CD8-positive, alpha-beta memory T cell (primary cell): Measurements from ENCODE around the gene MRPL3. TPM values are rescaled to one million over a fixed set of nuclear protein-coding genes. Genes with fewer than 3 reads are reported as not detected.

Experiments
- CTCF ChIA-PET: fragments of 350-600 bp; sonication (Branson Sonifier 250); formaldehyde crosslinking; loops from one replicate; lab custom pipeline; 2021; ENCODE audit warnings: antibody characterized with exemption; lab: Charles Lee
- POLR2A ChIA-PET: fragments of 350-600 bp; sonication (Branson Sonifier 250); formaldehyde crosslinking; loops from one replicate; lab custom pipeline; 2021; ENCODE audit warnings: antibody characterized with exemption; lab: Charles Lee
- DNase-seq, 5 donors: peaks; one replicate each; pipeline versions ENCODE4 v3.0.0 to v3.0.0-alpha.2; 2020 to 2022; ENCODE audit warnings: mixed read lengths in 1 of 5
- H3K27ac ChIP-seq: one replicate; pipeline ENCODE4 v1.7.0; 2013; ENCODE audit warnings: low read depth, mild to moderate bottlenecking, low read length, moderate library complexity
- H3K27me3 ChIP-seq: 2 replicates; pipeline ENCODE4 v1.7.0; 2013; ENCODE audit warnings: low read length, mild to moderate bottlenecking; ENCODE audit not compliant: insufficient read depth, poor library complexity, severe bottlenecking
- H3K36me3 ChIP-seq: 2 replicates; pipeline ENCODE4 v1.7.0; 2013; ENCODE audit warnings: mild to moderate bottlenecking, low read length, moderate library complexity; ENCODE audit not compliant: insufficient read depth
- H3K4me1 ChIP-seq: 2 replicates; pipeline ENCODE4 v1.7.0; 2013; ENCODE audit warnings: mild to moderate bottlenecking, low read length, moderate library complexity; ENCODE audit not compliant: insufficient read depth
- H3K4me3 ChIP-seq: 2 replicates; pipeline ENCODE4 v1.7.0; 2013; ENCODE audit warnings: mild to moderate bottlenecking, low read length
- H3K9me3 ChIP-seq: 2 replicates; pipeline ENCODE4 v1.7.0; 2013; ENCODE audit warnings: mild to moderate bottlenecking, low read length
- H3K27ac Mint-ChIP-seq, 8 donors: one replicate each; pipeline ENCODE4 v1.8.0; 2020 to 2021; ENCODE audit warnings: mixed read lengths in 8 of 8, mild to moderate bottlenecking in 6 of 8, inconsistent platforms in 3 of 8, moderate library complexity in 3 of 8
- H3K27me3 Mint-ChIP-seq, 2 donors: one replicate each; pipeline ENCODE4 v1.8.0; 2020 to 2021; ENCODE audit warnings: mixed read lengths in 2 of 2, mild to moderate bottlenecking in 1 of 2, moderate library complexity in 1 of 2
- H3K36me3 Mint-ChIP-seq, 3 donors: one replicate each; pipeline ENCODE4 v1.8.0; 2020 to 2021; ENCODE audit warnings: mixed read lengths in 3 of 3, inconsistent platforms in 1 of 3, mild to moderate bottlenecking in 1 of 3
- H3K4me1 Mint-ChIP-seq, 3 donors: one replicate each; pipeline ENCODE4 v1.8.0; 2020 to 2021; ENCODE audit warnings: mixed read lengths in 3 of 3, inconsistent platforms in 1 of 3, mild to moderate bottlenecking in 1 of 3
- H3K4me3 Mint-ChIP-seq, 7 donors: one replicate each; pipeline ENCODE4 v1.8.0; 2020 to 2021; ENCODE audit warnings: mixed read lengths in 7 of 7, mild to moderate bottlenecking in 6 of 7, moderate library complexity in 4 of 7, inconsistent platforms in 2 of 7
- H3K9me3 Mint-ChIP-seq, 5 donors: one replicate each; pipeline ENCODE4 v1.8.0; 2020 to 2022; ENCODE audit warnings: mixed read lengths in 5 of 5, mild to moderate bottlenecking in 3 of 5, moderate library complexity in 2 of 5, inconsistent platforms in 1 of 5
- polyA plus RNA-seq: library from polyadenylated mRNA; unstranded; fragments of 300-500 nt; fragmentation: Illumina TruSeq; gene quantifications from one replicate; pipeline ENCODE4 v1.2.3, GENCODE V29; 2021
- total RNA-seq, 2 experiments: library from RNA; stranded (reverse); gene quantifications; one replicate each; pipeline ENCODE4 v1.2.3, GENCODE V29; 2021

Gene MRPL3
- total and polyA plus RNA-seq, 3 experiments from 2014 or later = 82.5 to 215 (median 213) TPM

DNA sequence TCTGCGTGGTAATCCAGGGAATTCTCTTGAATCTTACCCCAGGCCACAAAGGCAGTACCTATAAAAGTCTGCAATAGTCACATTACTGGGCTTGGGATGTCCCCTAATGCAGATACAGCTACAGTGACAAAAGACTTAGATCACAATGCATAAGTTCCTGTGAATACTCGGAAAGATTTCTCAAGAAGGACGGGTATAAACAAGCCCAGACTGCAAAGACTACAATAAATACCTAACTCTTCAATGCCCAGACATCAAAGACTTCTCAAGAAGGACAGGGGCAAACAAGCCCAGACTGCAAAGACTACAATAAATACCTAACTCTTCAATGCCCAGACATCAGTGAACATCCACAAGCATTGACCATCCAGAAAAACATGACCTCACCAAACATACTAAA lies 70.3 kb downstream of the MRPL3 start:
- no peaks in the 10 kb centered on the region for H3K4me1 Mint-ChIP-seq
- CTCF ChIA-PET = no interaction called here

DNA sequence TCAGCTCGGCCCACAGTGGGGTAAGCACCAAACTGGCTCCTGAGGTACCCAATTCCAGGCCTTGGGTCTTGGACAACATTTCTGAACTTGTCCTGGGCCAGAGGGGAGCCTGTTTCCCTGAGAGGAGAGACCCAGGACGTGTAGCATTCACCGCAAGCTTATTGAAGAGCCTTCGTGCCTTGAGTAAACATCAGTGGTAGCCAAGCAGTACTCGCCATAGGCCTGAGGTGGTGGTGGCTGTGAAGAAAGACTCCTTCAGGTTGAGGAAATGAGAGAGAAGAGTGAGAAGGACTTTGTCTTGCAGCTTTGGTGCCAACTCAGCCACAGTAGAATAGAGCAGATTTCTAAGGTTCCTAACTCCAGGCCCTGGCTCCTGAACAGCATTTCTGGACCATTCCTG lies 71.0 kb downstream of the MRPL3 start:
- H3K36me3 Mint-ChIP-seq = no peaks in the 10 kb centered on the region
- Histone ChIP-seq H3K36me3 (no peaks in the 10 kb centered on the region), H3K4me3 (no peak overlapping the region), H3K27me3 (no peaks in the 10 kb centered on the region), H3K4me1 (no peaks in the 10 kb centered on the region), H3K27ac (no peak overlapping the region), H3K9me3 (no peaks in the 10 kb centered on the region)
- no peak overlapping the region for H3K27ac Mint-ChIP-seq
- H3K9me3 Mint-ChIP-seq = no peaks in the 10 kb centered on the region
- no peak for DNase-seq
- H3K27me3 Mint-ChIP-seq = peaks cover 3 to 7% of the 10 kb centered on the region in 2 donors
- H3K4me3 Mint-ChIP-seq = no peak overlapping the region
- ChIA-PET CTCF (interaction anchor here (0.6 kb wide), 1 partner anchor 17 kb away, joined by 5 read pairs; no protein-coding TSS in a partner anchor), POLR2A (no interaction called here)
- H3K4me1 Mint-ChIP-seq = no peaks in the 10 kb centered on the region

More for the DNA sequence above, 70.3 kb downstream of the MRPL3 start:
- Mint-ChIP-seq H3K27me3 (peaks cover under 1 to 7% of the 10 kb centered on the region in 2 donors), H3K27ac (no peak overlapping the region), H3K36me3 (no peaks in the 10 kb centered on the region), H3K9me3 (no peaks in the 10 kb centered on the region), H3K4me3 (no peak overlapping the region)
- Histone ChIP-seq H3K9me3 (no peaks in the 10 kb centered on the region), H3K4me1 (no peaks in the 10 kb centered on the region), H3K4me3 (no peak overlapping the region), H3K36me3 (no peaks in the 10 kb centered on the region), H3K27ac (no peak overlapping the region), H3K27me3 (no peaks in the 10 kb centered on the region)
- no peak for DNase-seq
- POLR2A ChIA-PET = no interaction called here

DNA sequence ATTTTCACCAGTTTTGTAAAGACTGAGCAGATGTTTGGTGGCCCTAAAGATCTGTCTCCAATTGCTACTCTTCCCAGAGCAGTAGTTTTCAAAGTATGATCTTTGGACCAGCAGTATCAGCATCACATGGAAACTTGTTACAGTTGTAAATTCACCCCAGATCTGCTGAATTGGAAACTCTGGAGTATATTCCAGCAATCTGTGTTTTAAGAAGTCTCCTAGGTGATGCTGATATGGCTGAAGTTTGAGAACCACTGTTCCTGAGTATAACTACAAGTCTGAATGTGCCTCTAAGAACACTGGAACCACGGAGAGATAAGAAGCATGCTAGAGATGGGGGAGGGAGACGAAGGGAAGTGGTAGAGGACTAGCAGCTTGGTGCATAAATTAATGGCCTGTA lies 75.5 kb downstream of the MRPL3 start:
- Mint-ChIP-seq H3K27me3 (peaks cover 3 to 6% of the 10 kb centered on the region in 2 donors), H3K4me3 (no peak overlapping the region), H3K36me3 (no peaks in the 10 kb centered on the region), H3K4me1 (no peaks in the 10 kb centered on the region), H3K9me3 (no peaks in the 10 kb centered on the region), H3K27ac (no peak overlapping the region)
- no peaks in the 10 kb centered on the region for H3K9me3 ChIP-seq
- ChIA-PET CTCF (no interaction called here), POLR2A (no interaction called here)
- no peak for DNase-seq
- no peak overlapping the region for H3K4me3 ChIP-seq
- H3K27ac ChIP-seq = no peak overlapping the region
- peaks cover 4% of the 10 kb centered on the region for H3K27me3 ChIP-seq
- no peaks in the 10 kb centered on the region for H3K4me1 ChIP-seq
- no peaks in the 10 kb centered on the region for H3K36me3 ChIP-seq

DNA sequence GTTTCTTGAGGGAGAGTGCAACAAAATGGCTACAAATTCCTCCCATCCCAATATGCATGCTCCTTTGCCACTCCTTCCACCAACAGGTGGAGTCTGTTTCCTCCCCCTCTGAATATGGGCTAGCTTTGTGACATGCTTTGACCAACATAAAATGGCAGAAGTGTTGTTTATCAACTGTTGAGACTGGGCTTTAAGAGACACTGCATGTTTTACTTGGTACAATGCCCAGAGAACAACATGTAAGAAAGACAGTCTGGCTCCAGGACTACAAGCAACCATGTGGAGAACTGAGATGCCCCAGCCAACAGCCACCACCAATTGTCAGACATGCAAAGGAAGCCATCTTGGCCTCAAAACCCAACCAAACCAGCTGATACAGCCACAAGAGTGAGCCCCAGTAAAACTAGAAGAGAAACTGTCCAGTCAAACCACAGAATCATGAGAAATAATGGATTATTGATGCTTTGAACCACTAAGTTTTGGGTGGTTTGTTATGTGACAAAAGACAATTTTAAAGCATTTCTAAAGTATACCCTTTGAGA lies 80.7 kb downstream of the MRPL3 start:
- Mint-ChIP-seq H3K4me3 (no peak overlapping the region), H3K9me3 (no peaks in the 10 kb centered on the region), H3K27ac (no peak overlapping the region), H3K4me1 (no peaks in the 10 kb centered on the region), H3K36me3 (peaks cover 0 to 3% (median 0%) of the 10 kb centered on the region in 3 donors), H3K27me3 (peaks cover 3 to 7% of the 10 kb centered on the region in 2 donors)
- H3K27me3 ChIP-seq = peaks cover 7% of the 10 kb centered on the region
- H3K27ac ChIP-seq = no peak overlapping the region
- no peak overlapping the region for H3K4me3 ChIP-seq
- ChIA-PET POLR2A (no interaction called here), CTCF (no interaction called here)
- H3K4me1 ChIP-seq = no peaks in the 10 kb centered on the region
- no peaks in the 10 kb centered on the region for H3K36me3 ChIP-seq
- no peaks in the 10 kb centered on the region for H3K9me3 ChIP-seq
- DNase-seq = no peak

DNA sequence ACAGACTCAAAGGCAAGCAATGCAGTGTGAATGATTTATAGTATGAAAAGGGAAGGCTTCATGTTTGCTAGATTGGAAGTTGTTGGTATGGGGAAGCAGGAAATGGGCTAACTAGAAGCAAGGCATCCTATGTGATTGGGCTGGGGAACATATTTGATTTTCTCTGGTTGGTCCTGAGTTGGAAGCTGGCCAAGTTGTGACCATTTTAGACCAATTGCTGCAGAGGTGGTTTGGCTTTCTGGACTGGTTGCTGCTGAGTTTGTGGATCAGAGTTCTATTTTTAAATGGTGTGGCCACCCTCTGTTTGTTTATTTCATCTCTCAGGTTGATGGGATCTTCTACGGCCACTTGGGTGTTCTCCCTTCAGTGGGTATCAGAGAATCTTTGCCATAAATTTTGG lies 81.5 kb downstream of the MRPL3 start:
- Histone ChIP-seq H3K9me3 (no peaks in the 10 kb centered on the region), H3K27ac (no peak overlapping the region), H3K4me3 (no peak overlapping the region), H3K4me1 (no peaks in the 10 kb centered on the region), H3K27me3 (peaks cover 7% of the 10 kb centered on the region), H3K36me3 (no peaks in the 10 kb centered on the region)
- Mint-ChIP-seq H3K4me3 (no peak overlapping the region), H3K27me3 (peaks cover 3 to 7% of the 10 kb centered on the region in 2 donors), H3K4me1 (no peaks in the 10 kb centered on the region), H3K9me3 (no peaks in the 10 kb centered on the region), H3K27ac (no peak overlapping the region), H3K36me3 (peaks cover 0 to 3% (median 0%) of the 10 kb centered on the region in 3 donors)
- DNase-seq = no peak
- POLR2A ChIA-PET = no interaction called here
- CTCF ChIA-PET = no interaction called here

DNA sequence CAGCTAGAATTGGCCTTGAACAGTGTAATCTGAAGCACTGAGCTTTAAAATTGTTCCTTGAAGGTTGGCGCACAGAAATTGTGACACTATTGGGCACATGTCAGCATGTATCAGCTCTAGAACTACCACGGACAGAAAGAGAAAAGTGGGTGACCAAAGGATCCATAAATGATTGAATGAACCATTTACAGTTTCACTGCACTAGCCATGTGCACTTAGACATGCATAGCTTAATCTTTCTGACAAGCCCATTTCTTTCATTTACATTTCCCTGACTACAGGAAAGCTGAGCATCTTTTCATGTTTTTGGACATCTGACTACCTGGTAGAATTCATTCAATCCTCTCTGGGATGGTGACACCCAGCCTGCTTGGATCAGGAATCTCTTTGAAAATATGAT lies 85.0 kb downstream of the MRPL3 start:
- Histone ChIP-seq H3K9me3 (no peaks in the 10 kb centered on the region), H3K4me3 (no peak overlapping the region), H3K4me1 (no peaks in the 10 kb centered on the region), H3K36me3 (no peaks in the 10 kb centered on the region), H3K27me3 (peaks cover 7% of the 10 kb centered on the region), H3K27ac (no peak overlapping the region)
- Mint-ChIP-seq H3K4me1 (no peaks in the 10 kb centered on the region), H3K36me3 (peaks cover 0 to 3% (median 0%) of the 10 kb centered on the region in 3 donors), H3K4me3 (no peak overlapping the region), H3K27ac (no peak overlapping the region), H3K9me3 (peaks cover 0 to 6% (median 0%) of the 10 kb centered on the region in 5 donors), H3K27me3 (peaks cover 2 to 7% of the 10 kb centered on the region in 2 donors)
- ChIA-PET POLR2A (no interaction called here), CTCF (no interaction called here)
- no peak for DNase-seq

Other genes starting within 250 kb of the MRPL3 start
- gene NUDT16, start 121.2 kb downstream of the MRPL3 start, total RNA-seq = 1 to 10 TPM; 7.3 to 8.3 TPM
- 3.6 TPM for gene NUDT16, start 121.2 kb downstream of the MRPL3 start, polyA plus RNA-seq